HUES6 (cell line): ENCODE results near the gene ZNF501.

ENCODE experiments used
- H3K27ac ChIP-seq: 2 replicates; pipeline ENCODE4 v1.7.0; 2013; ENCODE audit warnings: low read depth, mild to moderate bottlenecking, low read length, inconsistent platforms
- H3K27me3 ChIP-seq: 2 replicates; pipeline ENCODE4 v1.6.1; 2013; ENCODE audit warnings: low read length; ENCODE audit not compliant: control insufficient read depth, insufficient read depth
- H3K36me3 ChIP-seq: 2 replicates; pipeline ENCODE4 v1.6.1; 2013; ENCODE audit warnings: low read length; ENCODE audit not compliant: control insufficient read depth, insufficient read depth
- H3K4me1 ChIP-seq: 2 replicates; pipeline ENCODE4 v1.6.1; 2013; ENCODE audit warnings: low read length; ENCODE audit not compliant: control insufficient read depth, insufficient read depth
- H3K4me3 ChIP-seq: 2 replicates; pipeline ENCODE4 v1.5.1; 2013; ENCODE audit warnings: low read depth, low read length
- H3K9ac ChIP-seq: one replicate; pipeline ENCODE4 v1.6.1; 2013; ENCODE audit warnings: mild to moderate bottlenecking, low read length
- H3K9me3 ChIP-seq: 2 replicates; pipeline ENCODE4 v1.6.1; 2013; ENCODE audit warnings: low read depth, low read length; ENCODE audit not compliant: control insufficient read depth, insufficient read depth

ZNF501 gene

DNA sequence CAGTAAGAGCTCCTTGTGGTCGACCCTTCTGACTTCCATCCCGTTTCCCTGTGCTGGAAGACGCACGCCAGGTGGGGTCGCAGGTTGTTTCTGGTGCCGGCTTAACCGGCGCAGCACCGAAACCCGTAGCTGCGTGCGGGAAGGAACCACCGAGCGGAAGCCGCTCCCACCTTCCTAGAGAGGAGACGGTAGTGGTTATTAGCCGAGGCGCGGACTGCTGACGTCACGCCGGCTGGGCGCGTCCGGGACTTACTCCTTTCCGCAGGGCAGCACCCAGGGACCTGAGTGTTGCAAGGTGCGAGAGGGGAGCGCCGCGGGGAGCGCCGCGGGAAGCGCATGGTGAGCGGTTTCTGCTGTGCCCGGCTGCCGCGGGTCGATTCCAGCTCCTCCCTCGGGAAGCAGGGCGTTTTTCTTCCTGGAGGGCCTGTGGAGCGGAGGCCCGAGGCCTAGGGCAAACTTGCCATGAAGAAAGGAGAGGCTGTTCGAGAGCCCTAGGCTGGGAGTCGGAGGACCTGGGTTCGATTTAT lies at the start of gene ZNF501:
TSS of gene ZNF501 (plus strand) at position 252 of the 527 bp plus-strand sequence. CDS start 4,787 bp downstream, outside the sequence.
- Histone ChIP-seq H3K36me3 (peaks cover 33% of the 10 kb centered on the region), H3K27ac (peak within 1 kb of the TSS; percentile 70; the same call in 1 of the 2 replicates), H3K9ac (peak within 1 kb of the TSS; percentile 87), H3K9me3 (peaks cover 62% of the 10 kb centered on the region), H3K27me3 (no peaks in the 10 kb centered on the region), H3K4me3 (peak within 1 kb of the TSS; percentile 74), H3K4me1 (no peaks in the 10 kb centered on the region)

DNA sequence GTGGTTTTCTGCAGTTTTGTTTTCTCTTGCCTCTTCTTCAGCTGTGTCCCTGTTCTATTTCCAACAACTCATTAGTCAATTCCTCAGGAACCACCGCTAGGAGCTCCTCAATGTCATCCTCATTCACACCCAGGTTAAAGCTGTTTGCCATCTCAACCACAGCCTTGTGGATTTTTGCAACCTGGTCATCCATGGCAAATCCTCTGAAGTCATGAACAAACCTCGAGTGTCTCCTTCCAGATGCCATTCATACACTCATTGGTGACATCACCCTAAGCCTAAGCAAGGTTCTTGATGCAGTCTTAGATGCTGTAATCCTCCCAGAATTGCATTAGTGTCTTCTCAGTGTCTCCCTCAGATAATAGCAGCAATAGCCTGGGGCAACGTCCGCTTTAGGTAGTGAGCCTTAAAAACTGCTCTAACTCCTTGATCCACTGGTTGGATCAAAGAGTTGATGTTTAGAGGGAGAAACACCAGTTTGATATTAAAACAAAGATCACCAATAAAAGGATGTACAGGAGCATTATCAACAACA lies 48.4 kb upstream of the ZNF501 start:
- Histone ChIP-seq H3K9me3 (peaks cover 21% of the 10 kb centered on the region), H3K4me3 (no peak overlapping the region), H3K36me3 (peaks cover 7% of the 10 kb centered on the region; the same call in 1 of the 2 replicates), H3K27me3 (no peaks in the 10 kb centered on the region), H3K27ac (no peak overlapping the region), H3K4me1 (no peaks in the 10 kb centered on the region; the same call in 1 of the 2 replicates), H3K9ac (no peak overlapping the region)

DNA sequence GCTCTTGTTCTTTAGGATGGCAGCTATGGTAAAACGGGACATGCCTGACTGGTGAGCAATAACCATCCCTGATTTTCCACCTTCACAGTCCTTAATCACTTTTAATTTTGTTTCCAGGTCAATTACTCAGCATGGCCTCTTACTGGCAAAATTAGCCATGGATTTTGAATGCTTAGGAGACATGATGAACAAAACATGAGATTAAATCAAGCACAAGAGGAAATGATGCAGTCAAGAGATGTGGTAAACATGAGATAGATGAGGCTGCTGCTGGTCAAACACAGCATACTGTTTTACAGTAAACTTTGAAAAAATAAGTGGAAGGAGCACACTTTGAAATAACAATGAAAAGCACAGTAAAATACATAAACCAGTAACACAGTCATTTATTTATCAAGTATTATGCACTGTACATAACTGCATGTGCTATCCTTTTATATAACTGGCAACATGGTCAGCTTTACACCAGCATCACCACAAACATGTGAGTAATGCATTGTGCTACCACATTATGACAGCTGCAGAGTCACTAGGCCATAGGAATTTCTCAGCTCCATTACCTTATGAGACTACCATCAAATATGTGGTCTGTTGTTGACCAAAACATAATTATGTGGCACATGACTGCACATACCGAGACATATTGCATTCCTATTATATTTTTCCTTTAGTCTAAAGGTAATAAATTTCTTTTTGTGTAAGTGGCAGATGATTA lies 47.1 kb upstream of the ZNF501 start:
- H3K4me3 ChIP-seq: no peak overlapping the region
- H3K9ac ChIP-seq: no peak overlapping the region

DNA sequence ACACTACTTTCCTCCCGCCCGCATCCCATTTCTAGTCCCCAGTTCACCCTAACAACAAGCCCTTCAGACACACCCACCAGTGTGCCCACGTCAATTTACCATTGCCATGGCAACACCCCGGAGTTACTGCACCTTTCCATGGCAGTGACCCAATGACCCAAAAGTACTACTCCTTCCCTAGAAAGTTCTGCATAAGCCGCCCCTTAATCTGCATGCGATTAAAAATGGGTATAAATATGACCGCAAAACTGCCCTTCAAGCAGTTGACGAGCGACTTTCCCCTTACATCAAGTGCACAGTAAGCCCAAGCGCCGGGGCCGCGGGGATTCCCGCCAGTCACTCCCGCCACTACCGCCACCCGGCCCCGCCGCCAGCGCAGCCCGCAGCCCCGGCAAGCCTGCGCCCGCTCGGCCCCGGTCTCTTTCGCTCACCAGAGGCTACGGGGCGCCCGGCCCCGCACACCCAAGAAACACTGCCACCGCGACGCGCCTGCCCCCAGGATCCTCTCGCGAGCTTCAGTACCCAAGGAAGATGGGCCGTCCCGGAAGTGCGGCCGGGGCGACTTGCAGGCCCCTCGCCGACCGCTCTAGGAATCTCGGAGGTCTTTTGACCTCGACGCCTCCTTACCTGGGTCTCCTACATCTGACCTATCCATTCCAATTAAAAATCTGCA lies 44.2 kb upstream of the ZNF501 start:
- H3K36me3 ChIP-seq: peaks cover 7% of the 10 kb centered on the region; the same call in 1 of the 2 replicates
- peaks cover 27% of the 10 kb centered on the region for H3K9me3 ChIP-seq
- H3K4me3 ChIP-seq: peak overlapping the region; percentile 65
- no peaks in the 10 kb centered on the region; the same call in 1 of the 2 replicates for H3K4me1 ChIP-seq
- 0 out of 2 replicates have a peak, but pooled peaks cover 2% of the 10 kb centered on the region for H3K27me3 ChIP-seq
- no peak overlapping the region for H3K27ac ChIP-seq
- peak overlapping the region; percentile 50 for H3K9ac ChIP-seq

More for the DNA sequence above, 47.1 kb upstream of the ZNF501 start:
- Histone ChIP-seq H3K27ac (no peak overlapping the region), H3K27me3 (no peaks in the 10 kb centered on the region), H3K9me3 (peaks cover 27% of the 10 kb centered on the region), H3K4me1 (no peaks in the 10 kb centered on the region; the same call in 1 of the 2 replicates), H3K36me3 (peaks cover 7% of the 10 kb centered on the region; the same call in 1 of the 2 replicates)

DNA sequence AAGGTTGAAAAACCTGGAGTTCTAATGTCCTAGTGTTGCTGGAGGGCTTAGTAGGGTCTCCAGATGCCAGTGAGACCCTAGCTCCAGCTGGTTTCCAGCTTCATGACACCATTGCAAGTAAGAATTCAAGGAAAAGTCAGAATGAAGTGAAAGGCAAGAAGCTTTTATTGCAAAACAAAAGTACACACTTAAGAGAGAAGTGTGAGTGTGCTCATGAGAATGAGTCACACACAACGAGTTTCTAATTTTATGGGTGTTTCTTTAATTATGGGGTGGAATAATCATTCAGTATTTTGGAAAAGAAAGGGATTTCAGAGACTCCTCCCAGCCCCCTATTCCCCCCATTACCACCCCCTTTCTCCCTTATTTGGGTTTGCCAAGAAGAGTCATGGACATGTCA lies 41.5 kb upstream of the ZNF501 start:
- Histone ChIP-seq H3K27me3 (0 out of 2 replicates have a peak, but pooled peaks cover 2% of the 10 kb centered on the region), H3K4me1 (no peaks in the 10 kb centered on the region; the same call in 1 of the 2 replicates), H3K9ac (no peak overlapping the region), H3K36me3 (peaks cover 7% of the 10 kb centered on the region; the same call in 1 of the 2 replicates), H3K27ac (no peak overlapping the region), H3K9me3 (peaks cover 17% of the 10 kb centered on the region), H3K4me3 (no peak overlapping the region)

DNA sequence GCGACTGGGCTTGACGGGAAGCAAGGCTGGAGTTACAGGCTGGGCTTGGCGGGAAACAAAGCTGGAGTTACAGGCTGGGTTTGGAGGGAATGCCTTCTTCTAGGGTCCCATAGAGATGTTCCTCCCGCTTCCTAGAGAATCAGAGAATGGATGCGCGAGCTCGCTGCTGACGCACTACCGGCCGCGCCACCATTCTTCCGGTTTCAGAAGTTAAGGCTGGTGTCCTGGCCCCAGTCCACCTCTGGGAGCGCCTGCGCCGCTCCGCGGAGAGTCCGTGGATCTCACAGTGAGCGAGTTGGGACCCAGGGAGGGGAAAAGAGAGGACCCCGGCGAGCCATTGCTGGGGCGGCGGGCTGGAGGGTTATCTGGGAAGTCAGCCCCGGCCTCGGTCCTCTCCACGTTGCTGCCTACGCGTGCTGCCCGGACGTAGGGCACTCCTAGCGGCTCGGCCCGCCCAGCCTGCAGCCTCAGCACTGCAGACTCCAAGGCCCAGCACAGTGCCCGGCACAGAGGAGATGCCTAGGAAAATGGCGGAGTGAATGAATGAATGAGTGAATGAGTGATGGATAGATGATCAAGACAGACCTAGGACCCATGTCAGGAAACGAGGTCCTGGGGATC lies 16.9 kb upstream of the ZNF501 start, which contains the start of gene ZNF502:
TSS of gene ZNF502 (plus strand) at position 206 of the 621 bp plus-strand sequence. CDS start 7,602 bp downstream, outside the sequence.
- peak within 1 kb of the TSS; percentile 90 for H3K4me3 ChIP-seq

DNA sequence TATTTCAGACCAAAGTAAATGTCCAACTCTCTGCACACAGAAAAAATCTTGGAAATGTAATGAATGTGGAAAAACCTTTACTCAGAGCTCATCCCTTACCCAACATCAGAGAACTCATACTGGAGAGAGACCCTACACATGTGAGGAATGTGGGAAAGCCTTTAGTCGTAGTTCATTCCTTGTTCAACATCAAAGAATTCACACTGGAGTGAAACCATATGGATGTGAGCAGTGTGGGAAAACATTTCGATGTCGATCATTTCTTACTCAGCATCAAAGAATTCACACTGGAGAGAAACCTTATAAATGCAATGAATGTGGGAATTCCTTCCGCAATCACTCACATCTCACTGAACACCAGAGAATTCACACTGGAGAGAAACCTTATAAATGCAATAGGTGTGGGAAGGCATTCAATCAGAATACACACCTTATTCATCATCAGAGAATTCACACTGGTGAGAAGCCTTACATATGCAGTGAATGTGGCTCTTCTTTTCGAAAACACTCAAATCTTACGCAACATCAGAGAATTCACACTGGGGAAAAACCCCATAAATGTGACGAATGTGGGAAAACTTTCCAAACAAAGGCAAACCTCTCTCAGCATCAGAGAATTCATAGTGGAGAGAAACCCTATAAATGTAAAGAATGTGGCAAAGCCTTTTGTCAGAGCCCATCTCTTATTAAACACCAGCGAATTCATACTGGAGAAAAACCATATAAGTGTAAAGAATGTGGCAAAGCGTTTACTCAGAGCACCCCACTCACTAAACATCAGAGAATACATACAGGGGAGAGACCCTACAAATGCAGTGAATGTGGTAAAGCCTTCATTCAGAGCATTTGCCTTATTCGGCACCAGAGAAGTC lies 8.0 kb upstream of the ZNF501 start:
- Histone ChIP-seq H3K9ac (no peak overlapping the region), H3K9me3 (peaks cover 79% of the 10 kb centered on the region), H3K4me1 (no peaks in the 10 kb centered on the region), H3K36me3 (peaks cover 32% of the 10 kb centered on the region), H3K27ac (no peak overlapping the region), H3K4me3 (no peak overlapping the region), H3K27me3 (no peaks in the 10 kb centered on the region)

More for the DNA sequence above, 16.9 kb upstream of the ZNF501 start, which contains the start of gene ZNF502:
- no peaks in the 10 kb centered on the region for H3K27me3 ChIP-seq
- H3K9me3 ChIP-seq: peaks cover 20% of the 10 kb centered on the region
- no peaks in the 10 kb centered on the region for H3K36me3 ChIP-seq
- H3K4me1 ChIP-seq: no peaks in the 10 kb centered on the region
- H3K9ac ChIP-seq: peak within 1 kb of the TSS; percentile 68
- no peak within 1 kb of the TSS for H3K27ac ChIP-seq

DNA sequence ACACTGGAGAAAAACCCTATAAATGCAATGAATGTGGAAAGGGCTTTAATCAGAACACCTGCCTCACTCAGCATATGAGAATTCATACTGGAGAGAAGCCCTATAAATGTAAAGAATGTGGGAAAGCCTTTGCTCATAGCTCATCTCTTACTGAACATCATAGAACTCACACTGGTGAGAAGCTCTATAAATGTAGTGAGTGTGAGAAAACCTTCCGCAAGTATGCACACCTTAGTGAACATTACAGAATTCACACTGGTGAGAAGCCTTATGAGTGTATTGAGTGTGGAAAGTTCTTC lies 7.4 kb upstream of the ZNF501 start:
- peaks cover 79% of the 10 kb centered on the region for H3K9me3 ChIP-seq
- H3K4me3 ChIP-seq: no peak overlapping the region
- no peak overlapping the region for H3K27ac ChIP-seq
- peaks cover 32% of the 10 kb centered on the region for H3K36me3 ChIP-seq
- H3K9ac ChIP-seq: no peak overlapping the region
- no peaks in the 10 kb centered on the region for H3K4me1 ChIP-seq
- H3K27me3 ChIP-seq: no peaks in the 10 kb centered on the region

DNA sequence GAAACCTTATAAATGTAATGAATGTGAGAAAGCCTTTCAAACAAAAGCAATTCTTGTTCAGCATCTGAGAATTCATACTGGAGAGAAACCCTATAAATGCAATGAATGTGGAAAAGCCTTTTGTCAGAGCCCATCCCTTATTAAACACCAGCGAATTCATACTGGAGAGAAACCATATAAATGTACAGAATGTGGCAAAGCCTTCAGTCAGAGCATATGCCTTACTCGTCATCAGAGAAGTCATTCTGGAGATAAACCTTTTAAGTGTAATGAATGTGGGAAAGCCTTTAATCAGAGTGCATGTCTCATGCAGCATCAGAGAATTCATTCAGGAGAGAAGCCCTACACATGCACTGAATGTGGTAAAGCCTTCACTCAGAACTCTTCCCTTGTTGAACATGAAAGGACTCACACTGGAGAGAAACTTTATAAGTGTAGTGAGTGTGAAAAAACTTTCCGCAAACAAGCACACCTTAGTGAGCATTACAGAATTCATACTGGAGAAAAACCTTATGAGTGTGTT lies 5.3 kb downstream of the ZNF501 start:
- Histone ChIP-seq H3K36me3 (peaks cover 50% of the 10 kb centered on the region), H3K27ac (no peak overlapping the region), H3K9me3 (peaks cover 76% of the 10 kb centered on the region)

DNA sequence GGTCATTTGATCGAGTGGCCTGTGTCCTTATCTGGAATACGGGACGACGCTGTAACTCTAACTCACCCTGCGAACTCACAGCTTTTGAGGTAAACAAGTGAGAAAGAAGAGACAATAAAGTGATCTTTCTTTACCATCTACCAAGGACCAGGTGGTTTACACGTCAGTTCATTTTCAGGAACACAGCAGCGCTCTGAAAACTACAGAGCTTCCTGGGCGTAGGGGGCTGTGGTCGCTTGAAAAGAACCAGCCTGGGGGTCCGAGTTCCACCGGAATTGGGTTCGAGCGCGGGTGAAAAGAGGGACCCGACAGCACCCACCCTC lies 31.6 kb downstream of the ZNF501 start:
- Histone ChIP-seq H3K36me3 (peaks cover 50% of the 10 kb centered on the region), H3K27me3 (no peaks in the 10 kb centered on the region), H3K4me1 (peaks cover 3% of the 10 kb centered on the region; the same call in 1 of the 2 replicates), H3K4me3 (peak overlapping the region; percentile 94), H3K9ac (peak overlapping the region; percentile 96), H3K27ac (peak overlapping the region; percentile 68; the same call in 1 of the 2 replicates), H3K9me3 (peaks cover 13% of the 10 kb centered on the region; the same call in 1 of the 2 replicates)

More for the DNA sequence above, 5.3 kb downstream of the ZNF501 start:
- H3K27me3 ChIP-seq: no peaks in the 10 kb centered on the region
- no peaks in the 10 kb centered on the region for H3K4me1 ChIP-seq
- no peak overlapping the region for H3K4me3 ChIP-seq
- H3K9ac ChIP-seq: no peak overlapping the region
